GM20431 (cell line): ENCODE results near the gene TIMM44.
"Not testable (repeated sequence)": the region's sequence is repeated elsewhere in the genome, so short reads cannot be mapped to it uniquely, and the experiment has no call there.

ENCODE experiments used
- in situ Hi-C: fragments of 300-500 bp; cut with MseI, MboI; formaldehyde crosslinking; loops from one replicate; pipeline ENCODE4 v1.15.0; 2020; ENCODE audit warnings: low sequenced_read_pairs; ENCODE audit not compliant: unreplicated experiment

TIMM44 gene

DNA sequence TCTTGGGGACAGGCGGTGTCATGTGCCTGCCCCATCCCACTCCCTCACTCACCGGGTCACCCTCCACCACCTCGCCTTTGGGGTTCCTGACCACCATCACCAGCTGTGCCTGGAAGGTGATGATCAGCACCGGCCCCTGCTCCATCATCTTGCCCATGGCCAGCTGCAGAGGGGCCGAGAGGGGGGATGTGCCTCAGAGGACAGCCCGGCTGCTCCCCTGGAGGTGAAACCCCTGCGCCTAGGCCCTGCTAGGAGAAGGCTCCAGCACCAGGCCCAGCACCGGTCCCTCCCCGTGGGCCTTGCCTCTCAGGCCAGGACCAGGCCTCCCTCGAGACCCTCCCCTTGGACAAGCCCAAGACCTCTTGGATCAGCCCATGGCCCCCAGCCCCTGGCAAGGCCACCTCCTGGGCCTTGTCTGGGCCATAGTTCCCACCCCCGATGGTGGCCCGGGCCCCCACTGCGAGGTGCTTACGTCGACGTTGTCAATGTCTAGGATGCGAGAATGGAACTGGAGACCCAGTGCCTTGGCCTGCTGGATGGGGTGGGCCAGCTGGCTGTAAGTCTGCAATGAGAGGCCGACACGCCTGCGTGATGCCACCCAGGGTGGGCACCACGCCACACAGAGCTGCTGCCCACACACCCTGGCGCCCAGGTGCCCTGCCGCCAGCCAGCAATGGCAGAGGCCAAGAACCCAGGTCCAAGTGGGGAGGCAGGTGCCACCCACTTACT lies 15.7 kb downstream of the TIMM44 start:
- in situ Hi-C loops: no loop called here

DNA sequence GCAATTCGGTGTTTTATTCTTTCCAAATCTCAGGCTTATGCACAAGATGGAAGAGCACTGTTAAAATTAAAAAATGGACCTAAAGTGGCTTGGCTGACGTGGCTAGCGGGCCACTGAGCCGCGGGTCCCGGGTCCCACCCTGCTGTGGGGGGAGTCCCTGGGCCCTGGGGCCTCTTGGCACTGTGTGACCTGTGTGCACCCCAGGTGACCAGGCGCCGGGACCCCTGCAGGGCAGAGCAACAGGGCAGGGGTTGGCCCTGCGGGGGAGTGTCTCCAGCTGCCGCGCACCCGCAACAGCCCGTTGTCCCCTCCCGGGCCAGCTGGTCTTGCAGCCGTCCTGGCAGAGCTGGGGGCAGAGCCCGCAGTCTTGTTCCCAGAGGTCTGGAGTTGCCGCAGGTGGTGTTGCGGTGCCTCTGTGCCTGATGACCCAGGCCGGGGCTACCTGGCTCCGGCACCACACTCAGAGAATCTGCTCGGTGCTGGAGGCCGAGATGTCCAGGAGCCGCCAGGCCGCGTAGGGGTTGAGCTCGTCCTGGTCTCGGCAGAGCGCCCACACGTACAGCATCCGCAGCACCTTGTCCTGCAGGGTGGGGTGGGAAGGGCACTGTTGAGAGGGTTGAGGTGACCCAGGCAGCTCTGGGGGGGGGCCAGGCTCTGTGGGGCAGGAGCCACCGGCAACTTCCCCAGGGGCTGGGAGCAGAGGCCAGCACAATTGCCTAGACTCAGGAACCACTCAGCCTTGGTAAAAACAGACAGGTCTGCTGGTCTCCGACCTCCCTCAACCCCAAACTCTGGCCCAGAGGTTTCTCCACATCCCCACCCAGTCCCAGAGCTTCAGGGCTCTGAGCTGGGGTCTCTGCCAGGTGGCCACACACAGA lies 16.5 kb downstream of the TIMM44 start:
- in situ Hi-C loops: no loop called here

DNA sequence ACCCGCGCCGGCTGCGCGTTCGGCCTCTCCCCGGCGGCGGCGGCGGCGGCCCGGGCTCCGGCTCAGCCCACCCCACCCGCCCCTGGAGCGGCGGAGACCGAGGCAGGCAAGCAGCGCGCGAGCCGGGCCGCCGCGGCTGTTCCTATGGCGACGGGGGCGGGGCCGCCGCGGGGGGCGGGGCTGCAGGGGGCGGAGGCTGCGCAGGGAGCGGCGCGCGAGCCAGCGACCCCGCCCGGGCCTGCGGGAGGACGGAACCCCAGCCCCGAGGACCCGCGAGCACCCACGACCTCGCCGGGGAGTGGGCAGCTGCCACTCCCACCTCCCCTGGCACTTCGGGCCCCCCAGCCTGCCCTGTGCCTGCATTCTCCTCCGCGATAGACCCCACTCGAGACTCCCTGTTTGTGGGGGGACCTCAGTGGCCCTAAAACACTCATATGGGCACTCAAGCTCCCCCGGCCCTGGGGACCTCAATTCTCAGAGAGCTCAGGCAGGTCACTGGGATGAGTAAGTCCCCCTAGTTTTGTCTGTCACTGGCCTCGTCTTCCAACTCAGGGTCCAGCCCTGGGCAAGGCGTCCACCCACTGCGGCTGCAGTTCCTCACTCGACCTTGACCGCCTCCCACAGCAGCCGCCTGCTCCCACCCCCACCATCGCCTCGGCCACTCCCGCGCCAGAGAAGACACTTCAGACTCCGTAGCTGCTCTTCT lies 17.3 kb downstream of the TIMM44 start, which contains the start of gene CTXN1:
Gene CTXN1, minus strand, starts transcription at position 115 of the 706 bp plus-strand sequence. CDS start 597 bp downstream, outside the sequence.
- in situ Hi-C loops: no loop called here

DNA sequence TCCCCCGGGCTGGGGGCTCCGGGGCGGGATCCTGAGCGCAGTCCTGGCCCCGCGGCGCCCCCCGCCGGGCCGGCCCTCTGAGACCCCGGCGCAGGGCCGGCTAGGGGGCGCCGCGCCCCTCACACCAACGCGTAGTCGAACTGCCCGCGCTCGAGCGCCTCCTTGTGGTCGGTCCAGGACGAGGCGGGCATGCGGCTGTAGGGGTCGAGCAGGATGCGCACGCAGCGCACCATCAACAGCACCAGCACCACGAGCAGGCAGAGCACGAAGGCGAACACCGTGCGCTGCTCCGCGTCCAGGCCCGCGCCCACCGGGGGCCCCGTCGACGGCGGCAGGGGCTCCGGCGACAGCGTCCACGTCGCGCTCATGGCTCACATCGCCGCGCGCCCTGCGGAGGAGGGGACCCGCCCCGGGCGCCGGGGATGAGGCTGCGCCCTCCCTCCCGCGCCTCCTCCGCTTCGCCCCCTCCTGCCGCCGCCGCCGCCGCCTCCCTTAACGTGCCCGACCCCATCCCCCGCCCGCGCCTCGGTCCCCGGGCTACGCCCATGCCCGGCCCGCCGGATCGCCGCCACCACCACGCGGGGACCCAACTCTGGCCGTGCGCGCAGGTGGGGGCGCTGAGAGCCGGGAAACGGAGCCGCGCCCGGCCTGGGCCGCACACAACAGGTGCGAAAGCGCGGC lies 18.2 kb downstream of the TIMM44 start:
- in situ Hi-C loops: no loop called here

DNA sequence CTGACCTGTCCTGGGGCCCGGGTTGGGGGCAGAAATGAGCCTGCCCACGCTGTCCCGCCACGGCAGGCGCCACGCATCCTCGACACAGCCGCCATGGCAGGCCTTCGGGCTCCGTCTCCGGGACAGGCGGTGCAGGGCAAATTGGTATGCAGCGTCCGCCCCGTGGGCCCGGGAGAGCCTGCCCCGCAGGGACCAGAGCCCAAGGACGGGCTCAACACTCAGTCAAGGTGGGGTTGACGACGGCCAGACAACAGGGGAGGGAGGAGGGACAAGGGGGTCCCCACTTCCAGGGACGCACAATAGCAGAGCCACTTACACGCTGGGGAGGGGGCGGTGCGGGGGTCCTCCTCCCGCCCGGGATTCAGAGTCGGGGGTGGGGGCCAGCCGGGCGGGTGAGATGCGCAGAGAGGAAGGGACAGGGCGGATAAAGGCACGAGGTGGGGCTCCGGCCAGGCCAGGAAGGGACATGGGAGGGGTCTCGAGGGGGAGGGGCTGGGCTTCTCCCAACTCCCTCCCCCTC lies 18.8 kb downstream of the TIMM44 start:
- in situ Hi-C loops: no loop called here

- in situ Hi-C loops: no loop called here
These were observed 19.2 kb downstream of the TIMM44 start for GRCh38 chr19:7924241-7924640.

GRCh38 chr19:7923295-7924191 lies 19.9 kb downstream of the TIMM44 start:
- in situ Hi-C loops: no loop called here

DNA sequence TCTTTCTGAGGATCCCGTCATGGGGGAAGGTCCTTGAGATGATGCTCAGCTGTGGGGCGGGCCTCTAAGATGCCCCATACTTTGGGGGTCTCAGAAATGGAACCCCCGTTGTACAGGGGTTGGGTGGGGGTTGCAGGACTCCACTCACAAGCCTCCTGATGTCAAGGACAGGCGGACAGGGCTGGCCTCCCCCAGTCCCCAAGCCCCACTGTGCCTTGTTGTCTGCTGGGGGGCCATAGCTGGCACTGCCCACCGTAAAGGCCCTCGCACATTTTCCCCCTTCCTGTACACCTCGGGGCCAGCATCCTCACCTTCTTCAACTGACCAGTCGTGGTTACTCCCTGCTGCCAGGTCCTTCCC lies 20.6 kb downstream of the TIMM44 start:
- in situ Hi-C loops: no loop called here

- in situ Hi-C loops: no loop called here
These were observed 21.3 kb downstream of the TIMM44 start for GRCh38 chr19:7921967-7922835.

- in situ Hi-C loops: no loop called here
These were observed 22.0 kb downstream of the TIMM44 start for GRCh38 chr19:7921302-7921966.

DNA sequence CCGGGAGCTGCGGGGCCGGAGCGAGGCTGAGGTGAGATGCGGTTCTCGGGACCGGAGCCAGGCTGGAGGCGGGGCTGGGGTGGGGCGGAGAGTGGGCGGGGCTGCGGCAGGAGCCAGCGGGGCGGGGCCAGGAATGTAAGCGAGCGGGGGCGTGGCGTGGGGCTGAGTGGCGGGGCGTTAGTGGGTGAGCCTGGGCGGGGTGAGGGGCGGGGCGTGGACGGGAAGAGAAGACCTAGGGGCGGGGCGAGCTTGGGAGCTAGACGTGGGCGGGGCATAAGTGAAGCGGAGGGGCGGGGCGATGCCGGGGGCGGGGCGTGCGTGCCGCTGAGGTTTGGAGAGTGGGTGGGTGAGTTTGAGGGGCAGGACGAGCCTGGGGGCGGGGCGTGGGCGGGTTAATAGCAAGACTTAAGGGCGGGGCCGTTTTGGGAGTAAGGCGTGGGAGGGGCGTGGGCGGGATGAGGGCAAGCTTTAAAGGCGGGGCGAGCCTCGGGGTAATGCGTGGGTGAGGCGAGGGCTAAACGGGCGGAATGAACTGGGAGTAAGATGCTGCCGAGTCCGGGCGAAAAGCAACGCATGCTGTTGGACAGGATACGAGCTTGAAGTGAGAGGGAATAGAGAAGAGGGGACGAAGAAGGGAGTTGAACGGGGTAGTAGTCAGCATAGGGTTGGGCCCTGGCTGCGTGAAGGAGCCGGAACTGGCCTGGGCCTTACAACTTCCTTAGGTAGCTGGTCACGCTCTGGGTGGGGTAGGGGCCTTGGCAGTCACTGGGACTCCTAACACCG lies 22.8 kb downstream of the TIMM44 start:
- in situ Hi-C loops: no loop called here

- in situ Hi-C loops: no loop called here
These were observed 23.6 kb downstream of the TIMM44 start, which contains the start of gene SNAPC2 for GRCh38 chr19:7919610-7920518. Gene SNAPC2, plus strand, starts transcription at chr19:7920338. Its CDS starts 29 bp downstream, at chr19:7920367.

GRCh38 chr19:7918615-7919421 lies 24.6 kb downstream of the TIMM44 start:
- in situ Hi-C loops: no loop called here

DNA sequence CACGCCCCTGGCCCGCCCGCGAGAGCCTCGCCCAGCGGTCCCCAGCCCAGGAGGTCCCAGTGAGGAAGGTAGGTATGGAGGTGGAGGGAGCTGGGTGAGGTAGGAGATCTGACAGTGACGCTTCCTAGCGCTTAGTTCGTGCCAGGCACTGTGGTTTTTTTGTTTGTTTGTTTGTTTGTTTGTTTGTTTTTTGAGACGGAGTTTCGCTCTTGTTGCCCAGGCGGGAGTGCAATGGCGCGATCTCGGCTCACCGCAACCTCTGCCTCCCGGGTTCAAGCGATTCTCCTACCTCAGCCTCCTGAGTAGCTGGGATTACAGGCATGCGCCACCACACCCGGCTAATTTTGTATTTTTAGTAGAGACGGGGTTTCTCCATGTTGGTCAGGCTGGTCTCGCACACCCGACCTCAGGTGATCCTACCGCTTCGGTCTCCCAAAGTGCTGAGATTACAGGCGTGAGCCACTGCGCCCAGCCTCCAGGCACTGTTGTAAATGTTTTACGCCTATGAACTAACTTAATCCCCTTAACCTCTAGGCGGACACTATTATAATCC lies 25.3 kb downstream of the TIMM44 start:
- in situ Hi-C loops: not testable (repeated sequence)
